ENCODE data around the gene BCR.

Gene BCR

DNA sequence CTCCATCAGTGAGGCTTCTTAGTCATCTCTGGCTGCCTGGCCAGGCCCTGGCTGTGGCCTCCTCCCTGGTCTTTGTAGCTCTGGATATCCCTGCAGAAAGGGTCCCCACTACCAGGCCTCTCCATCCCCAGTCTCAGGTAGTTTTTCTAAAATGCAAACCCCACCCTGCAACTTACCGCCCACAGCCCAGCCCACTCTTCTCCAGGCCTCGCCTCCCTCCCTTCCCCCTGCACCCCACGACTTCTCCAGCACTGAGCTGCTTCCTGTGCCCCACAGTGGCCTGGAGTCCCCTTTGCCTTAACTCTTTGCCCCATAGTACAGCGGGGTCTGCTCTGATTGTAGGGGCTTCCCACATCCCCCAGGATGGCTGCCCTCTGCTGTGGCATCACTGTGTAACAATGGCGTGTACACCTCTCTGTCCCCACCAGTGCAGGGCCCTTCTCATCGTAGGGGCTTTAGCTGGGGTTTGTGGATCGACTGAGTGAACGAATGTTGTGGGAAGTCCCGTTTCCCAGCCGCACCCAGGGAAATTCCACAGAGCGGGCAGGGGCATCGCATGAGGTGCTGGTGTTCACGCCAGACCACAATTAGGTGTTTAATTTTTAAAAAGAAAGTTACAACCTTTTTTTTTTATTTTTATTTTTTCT, 111.6 kb downstream of the BCR start:
- no peak overlapping the region for H3K4me3 ChIP-seq (ENCODE audit: low read depth, low read length)
- DNase-seq (ENCODE audit: low read depth) = no peak
- TF ChIP-seq, protein P1, sequence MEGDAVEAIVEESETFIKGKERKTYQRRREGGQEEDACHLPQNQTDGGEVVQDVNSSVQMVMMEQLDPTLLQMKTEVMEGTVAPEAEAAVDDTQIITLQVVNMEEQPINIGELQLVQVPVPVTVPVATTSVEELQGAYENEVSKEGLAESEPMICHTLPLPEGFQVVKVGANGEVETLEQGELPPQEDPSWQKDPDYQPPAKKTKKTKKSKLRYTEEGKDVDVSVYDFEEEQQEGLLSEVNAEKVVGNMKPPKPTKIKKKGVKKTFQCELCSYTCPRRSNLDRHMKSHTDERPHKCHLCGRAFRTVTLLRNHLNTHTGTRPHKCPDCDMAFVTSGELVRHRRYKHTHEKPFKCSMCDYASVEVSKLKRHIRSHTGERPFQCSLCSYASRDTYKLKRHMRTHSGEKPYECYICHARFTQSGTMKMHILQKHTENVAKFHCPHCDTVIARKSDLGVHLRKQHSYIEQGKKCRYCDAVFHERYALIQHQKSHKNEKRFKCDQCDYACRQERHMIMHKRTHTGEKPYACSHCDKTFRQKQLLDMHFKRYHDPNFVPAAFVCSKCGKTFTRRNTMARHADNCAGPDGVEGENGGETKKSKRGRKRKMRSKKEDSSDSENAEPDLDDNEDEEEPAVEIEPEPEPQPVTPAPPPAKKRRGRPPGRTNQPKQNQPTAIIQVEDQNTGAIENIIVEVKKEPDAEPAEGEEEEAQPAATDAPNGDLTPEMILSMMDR (IDR thresholded peaks at IDR 0.05; ENCODE audit: low read depth, low read length, missing control alignments) = no peak
- in situ Hi-C loops (cut with HindIII; ENCODE audit: low sequenced_read_pairs) = no loop called here

DNA sequence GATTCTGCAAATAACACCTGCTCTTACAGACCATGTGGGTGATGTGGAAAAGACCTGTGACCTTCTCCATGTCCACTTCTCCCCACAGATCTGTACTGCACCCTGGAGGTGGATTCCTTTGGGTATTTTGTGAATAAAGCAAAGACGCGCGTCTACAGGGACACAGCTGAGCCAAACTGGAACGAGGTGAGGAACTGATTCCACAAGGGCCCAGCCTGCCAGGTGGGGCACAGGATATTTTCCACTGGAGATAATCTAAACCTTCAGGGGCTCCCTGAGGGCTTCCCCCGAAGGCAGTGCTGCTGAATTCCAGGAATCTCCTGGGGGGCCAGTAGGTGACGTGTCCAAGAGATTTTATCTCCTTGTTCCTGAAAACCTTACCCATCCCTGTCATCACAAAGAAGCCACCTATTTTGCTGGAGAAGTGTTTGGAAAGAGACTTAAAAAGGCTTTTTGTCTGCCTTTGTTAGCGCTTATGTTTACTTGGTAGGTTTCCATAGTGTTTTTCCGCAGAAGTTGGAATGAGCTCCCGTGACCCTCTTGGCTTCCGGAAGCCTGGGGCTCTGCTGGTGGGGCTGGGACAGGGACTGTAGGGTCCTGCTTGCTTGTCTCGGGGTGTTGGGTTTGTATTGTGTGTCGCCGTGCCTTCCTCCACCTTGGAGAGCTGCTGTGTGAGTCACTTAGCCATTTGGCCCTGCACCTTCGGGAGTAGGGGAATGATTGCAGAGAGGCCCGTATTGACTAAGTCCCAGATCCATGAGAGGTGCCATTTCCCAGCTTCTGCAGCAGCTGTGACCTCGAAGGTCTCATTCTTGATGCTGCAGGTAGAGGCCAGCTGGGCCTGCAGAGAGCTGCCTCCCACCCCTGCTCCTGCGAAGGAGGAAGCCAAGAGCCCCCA, 112.4 kb downstream of the BCR start:
- H3K4me3 ChIP-seq (ENCODE audit: low read depth, low read length) = no peak overlapping the region
- TF ChIP-seq, protein P1 (IDR thresholded peaks at IDR 0.05; ENCODE audit: low read depth, low read length, missing control alignments) = no peak
- no peak for DNase-seq (ENCODE audit: low read depth)
- in situ Hi-C loops (cut with HindIII; ENCODE audit: low sequenced_read_pairs) = no loop called here

GRCh38 chr22:23293720-23294119, 113.4 kb downstream of the BCR start:
- in situ Hi-C loops (cut with HindIII; ENCODE audit: low sequenced_read_pairs) = no loop called here
- no peak for DNase-seq (ENCODE audit: low read depth)
- TF ChIP-seq, protein P1 (IDR thresholded peaks at IDR 0.05; ENCODE audit: low read depth, low read length, missing control alignments) = no peak
- H3K4me3 ChIP-seq (ENCODE audit: low read depth, low read length) = no peak overlapping the region

GRCh38 chr22:23294221-23294620, 113.9 kb downstream of the BCR start:
- in situ Hi-C loops (cut with HindIII; ENCODE audit: low sequenced_read_pairs) = no loop called here
- TF ChIP-seq, protein P1 (IDR thresholded peaks at IDR 0.05; ENCODE audit: low read depth, low read length, missing control alignments) = no peak
- DNase-seq (ENCODE audit: low read depth) = no peak
- H3K4me3 ChIP-seq (ENCODE audit: low read depth, low read length) = no peak overlapping the region

GRCh38 chr22:23300476-23300875, 120.2 kb downstream of the BCR start:
- no peak overlapping the region for H3K4me3 ChIP-seq (ENCODE audit: low read depth, low read length)
- TF ChIP-seq, protein P1 (IDR thresholded peaks at IDR 0.05; ENCODE audit: low read depth, low read length, missing control alignments) = no peak
- in situ Hi-C loops (cut with HindIII; ENCODE audit: low sequenced_read_pairs) = no loop called here
- no peak for DNase-seq (ENCODE audit: low read depth)

- in situ Hi-C loops (cut with HindIII; ENCODE audit: low sequenced_read_pairs) = no loop called here
- DNase-seq (ENCODE audit: low read depth) = no peak
- H3K4me3 ChIP-seq (ENCODE audit: low read depth, low read length) = no peak overlapping the region
- TF ChIP-seq, protein P1 (IDR thresholded peaks at IDR 0.05; ENCODE audit: low read depth, low read length, missing control alignments) = no peak
Measured at GRCh38 chr22:23301591-23301990, 121.3 kb downstream of the BCR start.

Measured in astrocyte of the cerebellum (primary cell).